ENCODE measurements around the gene SYCP3.

Gene SYCP3

DNA sequence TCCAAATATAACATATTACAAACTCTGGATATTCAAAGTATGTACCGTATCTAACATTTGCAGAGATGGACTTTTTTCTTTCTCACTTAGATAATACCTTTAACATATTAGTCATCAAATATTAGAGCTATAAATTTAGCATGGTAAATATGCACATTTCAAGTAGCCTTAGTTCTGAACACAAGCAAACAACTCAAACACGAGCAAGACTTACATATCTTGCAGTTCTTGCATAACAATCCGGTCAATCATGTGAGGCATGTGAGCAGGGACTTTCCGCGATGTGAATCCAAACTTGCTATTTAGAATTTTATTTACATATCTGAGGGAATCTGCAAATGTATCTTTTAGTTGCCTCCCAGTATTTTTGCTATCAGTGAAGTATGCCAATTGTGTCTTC lies 22.1 kb upstream of the SYCP3 start:
- TF ChIP-seq, protein P1, sequence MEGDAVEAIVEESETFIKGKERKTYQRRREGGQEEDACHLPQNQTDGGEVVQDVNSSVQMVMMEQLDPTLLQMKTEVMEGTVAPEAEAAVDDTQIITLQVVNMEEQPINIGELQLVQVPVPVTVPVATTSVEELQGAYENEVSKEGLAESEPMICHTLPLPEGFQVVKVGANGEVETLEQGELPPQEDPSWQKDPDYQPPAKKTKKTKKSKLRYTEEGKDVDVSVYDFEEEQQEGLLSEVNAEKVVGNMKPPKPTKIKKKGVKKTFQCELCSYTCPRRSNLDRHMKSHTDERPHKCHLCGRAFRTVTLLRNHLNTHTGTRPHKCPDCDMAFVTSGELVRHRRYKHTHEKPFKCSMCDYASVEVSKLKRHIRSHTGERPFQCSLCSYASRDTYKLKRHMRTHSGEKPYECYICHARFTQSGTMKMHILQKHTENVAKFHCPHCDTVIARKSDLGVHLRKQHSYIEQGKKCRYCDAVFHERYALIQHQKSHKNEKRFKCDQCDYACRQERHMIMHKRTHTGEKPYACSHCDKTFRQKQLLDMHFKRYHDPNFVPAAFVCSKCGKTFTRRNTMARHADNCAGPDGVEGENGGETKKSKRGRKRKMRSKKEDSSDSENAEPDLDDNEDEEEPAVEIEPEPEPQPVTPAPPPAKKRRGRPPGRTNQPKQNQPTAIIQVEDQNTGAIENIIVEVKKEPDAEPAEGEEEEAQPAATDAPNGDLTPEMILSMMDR (IDR thresholded peaks at IDR 0.05): no peak
- Histone ChIP-seq H3K27me3 (no peaks in the 10 kb centered on the region), H3K4me1 (ENCODE audit: control insufficient read depth in 1 of 2, insufficient read depth in 1 of 2, low read depth in 1 of 2, low read length in 1 of 2) (no peaks in the 10 kb centered on the region), H3K36me3 (peaks cover 64% of the 10 kb centered on the region), H3K27ac (no peak overlapping the region), H3K4me3 (ENCODE audit: low read depth in 1 of 2, low read length in 1 of 2) (no peak overlapping the region), H3K9me3 (no peaks in the 10 kb centered on the region)

DNA sequence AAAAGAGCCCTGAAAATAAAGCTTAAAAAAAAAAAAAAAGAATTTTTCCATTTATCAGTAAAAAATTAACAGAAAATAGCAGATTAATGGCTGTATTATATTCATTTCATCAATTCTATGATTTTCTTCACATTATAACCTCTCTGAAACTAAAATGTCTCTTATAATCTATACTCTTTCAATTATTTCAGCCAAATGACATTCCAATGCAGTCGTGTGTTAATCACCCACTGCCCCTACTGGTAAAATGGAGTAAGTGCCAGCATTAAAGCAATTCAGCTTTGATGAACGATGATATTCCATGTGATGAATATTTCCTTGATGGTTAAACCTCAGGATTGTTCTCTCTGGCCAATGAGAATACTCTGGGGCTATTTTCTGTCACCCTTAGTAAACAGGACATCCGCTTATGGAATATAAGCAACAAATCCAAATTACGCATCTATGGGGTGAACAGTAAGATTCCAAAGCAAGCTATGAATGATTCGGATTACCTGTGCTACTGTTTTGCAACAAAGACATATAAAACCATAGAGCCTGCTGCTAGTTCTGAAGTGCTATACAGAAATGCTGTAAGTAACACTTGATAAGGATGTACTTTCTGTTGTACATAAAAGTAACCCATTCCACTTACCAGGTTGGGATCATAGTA lies 20.3 kb upstream of the SYCP3 start:
- Histone ChIP-seq H3K4me3 (ENCODE audit: low read depth in 1 of 2, low read length in 1 of 2) (no peak overlapping the region), H3K27me3 (no peaks in the 10 kb centered on the region), H3K4me1 (ENCODE audit: control insufficient read depth in 1 of 2, insufficient read depth in 1 of 2, low read depth in 1 of 2, low read length in 1 of 2) (no peaks in the 10 kb centered on the region), H3K9me3 (no peaks in the 10 kb centered on the region), H3K27ac (no peak overlapping the region), H3K36me3 (peaks cover 61% of the 10 kb centered on the region)
- TF ChIP-seq, protein P1 (IDR thresholded peaks at IDR 0.05): peak; percentile 51

GRCh38 chr12:101750152-101750551 lies 10.9 kb upstream of the SYCP3 start:
- peaks cover 89% of the 10 kb centered on the region for H3K36me3 ChIP-seq
- peaks cover 0 to 5% of the 10 kb centered on the region in 2 experiments for H3K4me1 ChIP-seq (ENCODE audit: control insufficient read depth in 1 of 2, insufficient read depth in 1 of 2, low read depth in 1 of 2, low read length in 1 of 2)
- H3K27ac ChIP-seq: no peak overlapping the region
- no peak overlapping the region for H3K4me3 ChIP-seq (ENCODE audit: low read depth in 1 of 2, low read length in 1 of 2)
- no peaks in the 10 kb centered on the region for H3K9me3 ChIP-seq
- no peaks in the 10 kb centered on the region for H3K27me3 ChIP-seq
- TF ChIP-seq, protein P1 (IDR thresholded peaks at IDR 0.05): no peak

DNA sequence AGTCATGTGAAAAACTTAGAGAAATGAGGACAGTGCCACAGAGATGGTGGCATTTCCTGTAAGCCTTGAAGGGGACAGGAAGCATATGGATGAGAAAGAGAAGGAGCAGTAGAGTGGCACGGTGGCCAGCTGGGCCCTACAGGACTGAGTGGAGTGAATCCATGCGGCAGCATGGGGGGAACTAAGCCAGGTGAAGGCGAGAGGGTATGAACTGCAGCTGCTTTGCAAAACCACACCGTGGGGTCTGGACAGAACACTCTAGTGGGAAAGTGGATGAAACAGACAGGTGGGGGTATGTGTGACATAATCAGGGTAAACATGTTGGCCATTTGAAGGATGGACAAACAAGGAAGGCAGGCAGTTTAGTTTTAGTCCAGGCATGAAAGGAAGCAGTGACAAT lies 10.4 kb upstream of the SYCP3 start:
- no peaks in the 10 kb centered on the region for H3K9me3 ChIP-seq
- no peak overlapping the region for H3K27ac ChIP-seq
- peaks cover 0 to 5% of the 10 kb centered on the region in 2 experiments for H3K4me1 ChIP-seq (ENCODE audit: control insufficient read depth in 1 of 2, insufficient read depth in 1 of 2, low read depth in 1 of 2, low read length in 1 of 2)
- no peak overlapping the region for H3K4me3 ChIP-seq (ENCODE audit: low read depth in 1 of 2, low read length in 1 of 2)
- H3K36me3 ChIP-seq: peaks cover 91% of the 10 kb centered on the region
- TF ChIP-seq, protein P1 (IDR thresholded peaks at IDR 0.05): no peak
- H3K27me3 ChIP-seq: no peaks in the 10 kb centered on the region

GRCh38 chr12:101748907-101749306 lies 9.6 kb upstream of the SYCP3 start:
- no peaks in the 10 kb centered on the region for H3K27me3 ChIP-seq
- H3K36me3 ChIP-seq: peaks cover 92% of the 10 kb centered on the region
- H3K9me3 ChIP-seq: no peaks in the 10 kb centered on the region
- H3K4me3 ChIP-seq (ENCODE audit: low read depth in 1 of 2, low read length in 1 of 2): no peak overlapping the region
- peaks cover 0 to 5% of the 10 kb centered on the region in 2 experiments for H3K4me1 ChIP-seq (ENCODE audit: control insufficient read depth in 1 of 2, insufficient read depth in 1 of 2, low read depth in 1 of 2, low read length in 1 of 2)
- no peak overlapping the region for H3K27ac ChIP-seq
- TF ChIP-seq, protein P1 (IDR thresholded peaks at IDR 0.05): no peak

Measured in neutrophil (primary cell).